Measurements from ENCODE around the gene SPAG5. TPM values are rescaled to one million over a fixed set of nuclear protein-coding genes. Genes with fewer than 3 reads are reported as not detected.
A peak's percentile ranks its signal among the peaks of the same experiment; 100 is the strongest.

SPAG5 gene
- total RNA-seq, 1 experiment from 2014 or later = 86.6 TPM

DNA sequence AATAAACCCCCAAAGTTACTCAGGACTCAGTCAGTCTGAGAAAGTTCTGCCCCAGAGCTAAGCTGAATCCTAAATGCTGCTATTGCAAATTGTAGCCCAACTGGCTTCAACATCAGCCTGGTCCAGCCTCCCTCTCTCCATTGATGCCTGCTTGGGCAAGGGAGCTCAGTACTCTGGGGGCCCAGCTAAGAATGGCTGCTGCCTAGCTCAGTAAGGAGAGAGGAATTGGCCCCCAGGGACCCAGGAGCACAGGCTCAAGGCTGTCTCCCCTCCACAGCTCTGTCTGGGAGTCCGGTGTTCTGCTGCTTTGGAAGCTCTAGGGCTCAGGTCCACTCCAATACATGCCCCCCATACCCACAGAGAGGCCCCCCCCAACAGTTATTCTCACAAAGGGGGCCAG lies 48.0 kb downstream of the SPAG5 start:
- POLR2A ChIA-PET (ENCODE audit: unreplicated experiment) = no interaction called here
- H3K4me2 ChIP-seq (ENCODE audit: low read length) = peak overlapping the region; percentile 94

GRCh38 chr17:28549236-28550132 lies 49.3 kb downstream of the SPAG5 start:
- CTCF ChIA-PET = no interaction called here
- POLR2A ChIA-PET (ENCODE audit: unreplicated experiment) = no interaction called here
- no peak for DNase-seq

More for the DNA sequence above, 48.0 kb downstream of the SPAG5 start:
- DNase-seq (no peak), ATAC-seq (no peak)
- H3K9me3 ChIP-seq (ENCODE audit: low read length) = no peaks in the 10 kb centered on the region
- H4K20me1 ChIP-seq (ENCODE audit: low read length) = no peaks in the 10 kb centered on the region
- no TSS peak for BruUV-seq (replicated peaks)
- H3K9ac ChIP-seq (ENCODE audit: low read length) = no peak overlapping the region
- no peaks in the 10 kb centered on the region for H3K9me2 ChIP-seq (replicated peaks; ENCODE audit: low read length)
- no peaks in the 10 kb centered on the region; the same call in 1 of the 2 replicates for H3K36me3 ChIP-seq (ENCODE audit: low read depth, low read length)
- H3K4me1 ChIP-seq (ENCODE audit: insufficient read depth, low read length) = 0 out of 2 replicates have a peak, but pooled peaks cover 8% of the 10 kb centered on the region
- no peak overlapping the region for H3K27ac ChIP-seq (ENCODE audit: low read length)
- intact Hi-C loops (cut with micrococcal nuclease) = no loop called here
- H3K27me3 ChIP-seq (ENCODE audit: low read length) = no peaks in the 10 kb centered on the region
- TF ChIP-seq EZH2phosphoT487 (IDR thresholded peaks at IDR 0.05; ENCODE audit: borderline replicate concordance, low read length) (no peak), EZH2 (IDR thresholded peaks at IDR 0.05; ENCODE audit: low read length, unreplicated experiment) (no peak)
- TF ChIP-seq, protein P1, sequence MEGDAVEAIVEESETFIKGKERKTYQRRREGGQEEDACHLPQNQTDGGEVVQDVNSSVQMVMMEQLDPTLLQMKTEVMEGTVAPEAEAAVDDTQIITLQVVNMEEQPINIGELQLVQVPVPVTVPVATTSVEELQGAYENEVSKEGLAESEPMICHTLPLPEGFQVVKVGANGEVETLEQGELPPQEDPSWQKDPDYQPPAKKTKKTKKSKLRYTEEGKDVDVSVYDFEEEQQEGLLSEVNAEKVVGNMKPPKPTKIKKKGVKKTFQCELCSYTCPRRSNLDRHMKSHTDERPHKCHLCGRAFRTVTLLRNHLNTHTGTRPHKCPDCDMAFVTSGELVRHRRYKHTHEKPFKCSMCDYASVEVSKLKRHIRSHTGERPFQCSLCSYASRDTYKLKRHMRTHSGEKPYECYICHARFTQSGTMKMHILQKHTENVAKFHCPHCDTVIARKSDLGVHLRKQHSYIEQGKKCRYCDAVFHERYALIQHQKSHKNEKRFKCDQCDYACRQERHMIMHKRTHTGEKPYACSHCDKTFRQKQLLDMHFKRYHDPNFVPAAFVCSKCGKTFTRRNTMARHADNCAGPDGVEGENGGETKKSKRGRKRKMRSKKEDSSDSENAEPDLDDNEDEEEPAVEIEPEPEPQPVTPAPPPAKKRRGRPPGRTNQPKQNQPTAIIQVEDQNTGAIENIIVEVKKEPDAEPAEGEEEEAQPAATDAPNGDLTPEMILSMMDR (conservative IDR thresholded peaks at IDR 0.05; ENCODE audit: low read depth, low read length) = no peak
- H3F3A ChIP-seq (ENCODE audit: low read length, unreplicated experiment) = no peaks in the 10 kb centered on the region
- H2AFZ ChIP-seq (ENCODE audit: low read length) = no peak overlapping the region
- CTCF ChIA-PET = no interaction called here
- H3K4me3 ChIP-seq (ENCODE audit: low read length) = no peak overlapping the region; the same call in 1 of the 2 replicates
- H3K79me2 ChIP-seq (ENCODE audit: low read length) = peaks cover 10% of the 10 kb centered on the region; the same call in 1 of the 2 replicates

More at GRCh38 chr17:28549236-28550132, 49.3 kb downstream of the SPAG5 start:
- TF ChIP-seq EZH2phosphoT487 (IDR thresholded peaks at IDR 0.05; ENCODE audit: borderline replicate concordance, low read length) (no peak), EZH2 (IDR thresholded peaks at IDR 0.05; ENCODE audit: low read length, unreplicated experiment) (no peak)
- TF ChIP-seq, protein P1 (conservative IDR thresholded peaks at IDR 0.05; ENCODE audit: low read depth, low read length) = no peak
- no peak for ATAC-seq
- Histone ChIP-seq H3K4me3 (ENCODE audit: low read length) (no peak overlapping the region), H3K27me3 (ENCODE audit: low read length) (no peaks in the 10 kb centered on the region), H2AFZ (ENCODE audit: low read length) (no peak overlapping the region), H3K27ac (ENCODE audit: low read length) (no peak overlapping the region), H3K9me2 (replicated peaks; ENCODE audit: low read length) (no peaks in the 10 kb centered on the region), H3K4me1 (ENCODE audit: insufficient read depth, low read length) (0 out of 2 replicates have a peak, but pooled peaks cover 8% of the 10 kb centered on the region), H4K20me1 (ENCODE audit: low read length) (no peaks in the 10 kb centered on the region), H3K36me3 (ENCODE audit: low read depth, low read length) (no peaks in the 10 kb centered on the region; the same call in 1 of the 2 replicates), H3K9ac (ENCODE audit: low read length) (no peak overlapping the region), H3K79me2 (ENCODE audit: low read length) (peaks cover 10% of the 10 kb centered on the region; the same call in 1 of the 2 replicates), H3K4me2 (ENCODE audit: low read length) (no peak overlapping the region), H3F3A (ENCODE audit: low read length, unreplicated experiment) (no peaks in the 10 kb centered on the region), H3K9me3 (ENCODE audit: low read length) (no peaks in the 10 kb centered on the region)
- BruUV-seq (replicated peaks) = no TSS peak
- intact Hi-C loops (cut with micrococcal nuclease) = loop anchor here (10.0 kb wide), 1 partner anchor 145 kb away; the partner anchor contains the start of gene SLC46A1

All from PC-3 (cell line).